GM21529 (cell line): ENCODE results near the gene ATP5MC2.

ENCODE experiments used
- ATAC-seq: cut with Tn5 transposase; IDR thresholded peaks from one replicate; pipeline ENCODE4 v1.9.1; 2021; ENCODE audit not compliant: unreplicated experiment

ATP5MC2 gene

GRCh38 chr12:53616950-53617349 is 58.9 kb downstream of the ATP5MC2 start:
- no peak for ATAC-seq
